Stimulated activated naive CD8-positive, alpha-beta T cell treated with anti-CD3 and anti-CD28 coated beads, Interleukin-15, amount 100 ng/mL, for 72 hours (primary cell): ENCODE measurements around the gene DHX34.
"Not testable (repeated sequence)": the region's sequence is repeated elsewhere in the genome, so short reads cannot be mapped to it uniquely, and the experiment has no call there.

Experiments used
- ATAC-seq: fragments of 150-1000 bp; cut with Tn5 transposase; 2 replicates; pipeline ENCODE4 v1.10.0; 2021; ENCODE audit warnings: mild to moderate bottlenecking, moderate library complexity
- DNase-seq, 2 donors: peaks; one replicate each; pipeline ENCODE4 v3.0.0; 2021 to 2022
- H3K27ac Mint-ChIP-seq, 2 donors: one replicate each; pipeline ENCODE4 v1.8.0; 2022; ENCODE audit warnings: mild to moderate bottlenecking in 2 of 2, mixed read lengths in 2 of 2, moderate library complexity in 2 of 2
- H3K27me3 Mint-ChIP-seq: one replicate; pipeline ENCODE4 v1.8.0; 2022; ENCODE audit warnings: mixed read lengths
- H3K4me1 Mint-ChIP-seq: one replicate; pipeline ENCODE4 v1.8.0; 2022; ENCODE audit warnings: mild to moderate bottlenecking, mixed read lengths
- H3K4me3 Mint-ChIP-seq, 2 donors: one replicate each; pipeline ENCODE4 v1.8.0; 2022; ENCODE audit warnings: mild to moderate bottlenecking in 2 of 2, mixed read lengths in 2 of 2, moderate library complexity in 1 of 2
- H3K9me3 Mint-ChIP-seq, 2 donors: one replicate each; pipeline ENCODE4 v1.8.0; 2022; ENCODE audit warnings: mixed read lengths in 2 of 2

Gene DHX34

DNA sequence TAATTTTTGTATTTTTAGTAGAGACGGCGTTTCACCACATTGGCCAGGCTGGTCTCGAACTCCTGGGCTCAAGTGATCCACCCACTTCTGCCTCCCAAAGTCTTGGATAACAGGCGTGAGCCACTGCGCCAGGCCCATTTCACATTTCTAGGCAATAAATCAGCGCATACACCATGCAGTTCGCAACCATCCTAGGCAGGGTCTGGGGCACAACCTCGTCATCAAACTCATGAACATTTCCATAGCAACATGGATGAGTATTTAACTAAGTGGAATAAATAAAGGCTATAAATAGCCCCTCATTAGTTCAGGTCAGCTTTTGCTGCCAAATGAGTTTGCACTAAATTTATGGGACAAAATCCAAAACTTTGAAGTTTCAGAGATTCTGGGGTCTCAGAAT is 62.0 kb downstream of the DHX34 start:
- H3K27ac Mint-ChIP-seq = no peak overlapping the region
- ATAC-seq = no peak
- no peaks in the 10 kb centered on the region for H3K9me3 Mint-ChIP-seq
- no peak overlapping the region for H3K4me3 Mint-ChIP-seq
- peaks cover 67% of the 10 kb centered on the region for H3K27me3 Mint-ChIP-seq
- peaks cover 3% of the 10 kb centered on the region for H3K4me1 Mint-ChIP-seq
- DNase-seq = no peak

DNA sequence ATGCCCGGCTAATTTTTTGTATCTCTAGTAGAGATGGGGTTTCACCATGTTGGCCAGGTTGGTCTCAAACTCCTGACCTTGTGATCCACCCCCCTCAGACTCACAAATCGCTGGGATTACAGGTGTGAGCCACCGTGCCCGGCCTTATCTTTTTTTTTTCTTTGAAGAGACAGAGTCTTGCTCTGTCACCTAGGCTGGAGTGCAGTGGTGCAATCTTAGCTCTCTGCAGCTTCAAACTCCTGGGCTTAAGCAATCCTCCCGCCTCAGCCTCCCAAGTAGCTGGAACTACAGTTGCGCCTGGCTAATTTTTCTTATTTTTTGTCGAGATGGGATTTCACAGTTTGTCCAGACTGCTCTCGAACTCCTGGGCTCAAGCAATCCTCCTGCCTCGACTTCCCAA is 62.6 kb downstream of the DHX34 start:
- not testable (repeated sequence) for H3K27ac Mint-ChIP-seq, H3K4me1 Mint-ChIP-seq, H3K4me3 Mint-ChIP-seq, H3K9me3 Mint-ChIP-seq, DNase-seq, ATAC-seq
- H3K27me3 Mint-ChIP-seq = peaks cover 67% of the 10 kb centered on the region

DNA sequence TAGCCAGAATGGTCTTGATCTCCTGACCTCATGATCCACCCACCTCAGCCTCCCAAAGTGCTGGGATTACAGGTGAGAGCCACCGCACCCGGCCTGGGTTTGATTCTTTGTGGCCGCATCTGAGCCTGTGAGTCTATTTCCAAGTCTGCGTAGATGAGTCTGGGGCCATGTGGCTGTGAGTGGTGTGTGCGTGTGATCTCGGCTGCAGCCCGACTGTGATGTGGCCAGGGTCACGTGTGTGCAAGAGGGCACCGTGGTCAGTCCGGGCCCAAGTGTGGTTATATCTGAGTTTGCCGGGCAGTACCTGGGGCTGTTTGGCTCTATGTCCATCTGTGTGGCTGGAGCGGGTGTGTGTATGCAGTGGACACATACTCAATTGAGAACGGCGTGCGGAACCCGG is 64.8 kb downstream of the DHX34 start:
- Mint-ChIP-seq H3K4me1 (peaks cover 29% of the 10 kb centered on the region), H3K9me3 (no peaks in the 10 kb centered on the region), H3K27ac (no peak overlapping the region), H3K4me3 (no peak overlapping the region), H3K27me3 (peaks cover 67% of the 10 kb centered on the region)
- no peak for DNase-seq
- ATAC-seq = no peak

DNA sequence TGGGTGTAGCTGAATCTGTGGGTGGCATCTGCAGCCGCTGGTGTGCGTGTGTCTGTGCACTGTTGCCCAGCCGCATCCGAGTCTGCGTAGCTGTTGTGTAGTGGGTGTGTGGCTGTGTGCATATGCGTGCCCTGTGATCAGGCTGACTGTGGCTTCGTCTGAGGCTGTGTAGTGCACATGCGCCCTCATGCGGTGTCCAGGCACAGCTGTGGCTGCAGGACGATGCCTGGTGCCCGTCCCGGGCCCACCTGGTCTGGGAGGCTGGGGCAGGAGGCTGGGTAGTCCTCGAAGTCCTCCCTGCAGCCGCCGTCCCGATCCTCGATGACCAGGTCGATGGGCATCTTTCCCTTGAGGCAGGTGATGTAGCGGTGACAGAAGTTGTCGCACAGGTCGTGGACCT is 65.4 kb downstream of the DHX34 start:
- Mint-ChIP-seq H3K27ac (no peak overlapping the region), H3K4me3 (no peak overlapping the region), H3K9me3 (no peaks in the 10 kb centered on the region), H3K27me3 (peaks cover 65% of the 10 kb centered on the region), H3K4me1 (peaks cover 29% of the 10 kb centered on the region)
- ATAC-seq (no peak), DNase-seq (no peak)

DNA sequence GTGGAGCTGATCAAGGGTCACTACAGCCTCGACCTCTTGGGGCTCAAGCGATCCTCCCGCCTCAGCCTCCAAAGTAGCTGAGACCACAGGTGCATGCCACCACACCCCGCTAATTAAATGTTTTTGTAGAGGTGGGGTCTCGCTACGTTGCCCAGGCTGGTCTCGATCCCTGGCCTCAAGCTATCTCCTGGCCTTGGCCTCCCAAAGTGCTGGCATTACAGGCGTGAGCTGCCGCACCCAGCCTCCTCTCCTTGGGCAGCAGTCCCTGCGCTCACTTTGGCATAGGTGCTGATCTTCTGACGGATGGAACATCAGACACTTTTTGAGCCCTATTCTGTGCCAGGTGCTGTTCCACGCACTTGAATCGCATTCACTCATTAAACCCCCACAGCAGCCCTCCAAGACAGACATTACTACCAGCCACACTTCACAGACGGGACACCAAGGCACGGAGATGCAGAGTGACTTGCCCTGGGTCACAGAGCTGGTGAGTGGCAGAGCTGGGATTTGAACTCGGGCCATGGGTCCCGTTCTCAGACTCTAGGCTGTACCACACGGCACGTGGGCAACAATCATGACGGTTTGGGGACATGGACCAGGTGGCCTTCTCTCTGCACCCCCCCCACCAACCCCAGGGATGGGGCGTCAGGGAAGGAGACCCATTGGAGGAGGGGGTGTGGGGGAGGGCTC is 67.0 kb downstream of the DHX34 start:
- Mint-ChIP-seq H3K27me3 (peaks cover 79% of the 10 kb centered on the region), H3K4me1 (peaks cover 39% of the 10 kb centered on the region), H3K4me3 (no peak overlapping the region), H3K27ac (no peak overlapping the region), H3K9me3 (no peaks in the 10 kb centered on the region)
- ATAC-seq (no peak), DNase-seq (no peak)

DNA sequence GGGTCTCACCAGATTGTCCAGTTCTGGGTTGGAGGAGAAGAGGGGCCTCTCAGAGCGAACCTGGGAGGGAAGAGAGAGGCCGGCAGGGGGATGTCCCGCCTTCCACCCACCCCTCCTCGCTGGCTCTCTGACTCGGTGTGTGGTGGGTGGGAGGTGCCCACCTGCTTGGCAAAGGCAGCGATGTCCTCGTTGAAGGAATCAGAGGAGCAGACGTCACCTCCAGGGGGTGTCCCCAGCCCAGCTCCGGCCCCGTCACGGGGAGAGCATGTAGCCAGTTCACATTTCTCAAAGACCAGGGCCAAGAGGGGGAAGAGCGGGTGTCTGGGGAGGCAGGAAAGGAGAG is 67.5 kb downstream of the DHX34 start:
- Mint-ChIP-seq H3K27ac (no peak overlapping the region), H3K4me1 (peaks cover 44% of the 10 kb centered on the region), H3K4me3 (no peak overlapping the region), H3K9me3 (no peaks in the 10 kb centered on the region), H3K27me3 (peaks cover 84% of the 10 kb centered on the region)
- DNase-seq = no peak
- peak; percentile 8 for ATAC-seq

DNA sequence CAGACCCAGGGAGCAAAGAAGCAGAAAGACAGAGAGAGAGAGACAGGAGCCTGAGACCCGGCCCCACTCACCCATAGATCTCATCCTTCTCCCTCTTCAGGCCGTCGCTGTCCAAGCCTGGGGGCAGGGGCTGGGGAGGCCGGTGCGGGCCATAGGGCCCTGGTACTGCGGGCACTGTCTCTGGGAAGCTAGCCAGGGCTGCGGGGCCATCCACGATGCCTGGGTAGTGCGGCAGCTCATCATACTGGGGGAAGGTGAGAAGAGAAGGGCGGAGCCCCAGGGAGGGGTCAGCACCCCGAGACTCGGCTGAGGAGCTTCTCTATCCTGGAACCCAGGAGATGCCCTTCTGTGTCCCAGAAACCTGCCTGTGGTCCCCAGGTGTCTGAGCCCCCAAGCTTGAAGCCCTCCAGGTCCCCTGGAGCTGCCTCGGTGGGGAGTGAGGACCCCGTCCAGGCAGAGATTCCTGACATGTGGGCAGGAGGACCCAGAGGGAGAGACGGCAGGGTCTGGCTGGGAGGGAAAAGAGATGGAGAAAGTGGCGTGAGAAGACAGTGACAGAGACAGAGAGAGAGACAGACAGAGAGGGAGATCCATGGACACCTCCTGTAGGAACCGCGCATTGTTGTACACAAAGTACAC is 68.1 kb downstream of the DHX34 start:
- Mint-ChIP-seq H3K27ac (no peak overlapping the region), H3K9me3 (no peaks in the 10 kb centered on the region), H3K4me3 (no peak overlapping the region), H3K27me3 (peaks cover 90% of the 10 kb centered on the region), H3K4me1 (peaks cover 48% of the 10 kb centered on the region)
- DNase-seq = no peak
- ATAC-seq = no peak

DNA sequence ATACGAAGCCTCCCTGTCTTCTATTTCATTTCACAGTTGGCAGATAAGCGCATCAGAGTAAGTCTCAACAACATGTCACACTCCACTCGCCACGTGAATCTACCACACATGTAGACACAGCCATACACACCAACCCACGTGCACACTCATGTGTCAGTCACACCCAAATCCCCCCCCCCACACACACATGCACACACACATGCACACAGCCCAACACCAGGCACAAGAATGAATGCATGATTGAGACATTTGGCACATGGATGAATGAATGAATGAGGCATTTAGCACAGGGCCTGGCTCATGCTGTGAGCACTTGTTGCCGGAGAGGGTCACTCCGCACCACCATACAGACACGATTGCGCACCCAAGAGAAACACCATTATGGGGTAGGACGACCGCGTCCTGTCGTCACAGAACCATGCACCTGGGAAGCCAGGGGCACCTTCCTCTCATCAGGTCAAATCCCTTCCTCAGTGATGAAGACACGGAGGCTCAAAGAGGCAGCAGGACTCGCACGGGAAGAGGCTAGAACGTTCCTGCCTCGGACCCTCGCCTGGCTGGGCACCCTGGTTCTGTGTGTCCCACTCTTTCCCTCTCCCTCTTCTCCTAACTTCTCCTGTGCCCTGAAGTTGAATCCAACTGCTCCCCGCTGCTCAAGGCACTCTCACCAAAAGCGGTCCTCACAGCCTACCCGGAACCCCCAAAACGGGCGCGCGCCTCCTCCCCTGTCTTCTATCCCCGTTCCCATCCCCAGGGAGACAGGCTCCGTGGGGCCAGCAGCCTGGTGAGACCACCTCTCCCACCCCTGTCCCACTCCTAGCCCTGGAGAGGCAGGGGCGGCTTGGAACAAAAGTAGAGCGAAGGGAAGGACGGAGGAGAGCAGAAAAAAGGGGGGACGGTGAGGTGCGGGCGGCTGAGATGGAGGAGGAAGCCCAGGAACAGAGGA is 68.9 kb downstream of the DHX34 start:
- Mint-ChIP-seq H3K27ac (no peak overlapping the region), H3K9me3 (no peaks in the 10 kb centered on the region), H3K4me1 (peaks cover 56% of the 10 kb centered on the region), H3K27me3 (peaks cover 97% of the 10 kb centered on the region), H3K4me3 (peak overlapping the region; percentile 25 to 30)
- no peak for DNase-seq
- ATAC-seq = peak; percentile 14

DNA sequence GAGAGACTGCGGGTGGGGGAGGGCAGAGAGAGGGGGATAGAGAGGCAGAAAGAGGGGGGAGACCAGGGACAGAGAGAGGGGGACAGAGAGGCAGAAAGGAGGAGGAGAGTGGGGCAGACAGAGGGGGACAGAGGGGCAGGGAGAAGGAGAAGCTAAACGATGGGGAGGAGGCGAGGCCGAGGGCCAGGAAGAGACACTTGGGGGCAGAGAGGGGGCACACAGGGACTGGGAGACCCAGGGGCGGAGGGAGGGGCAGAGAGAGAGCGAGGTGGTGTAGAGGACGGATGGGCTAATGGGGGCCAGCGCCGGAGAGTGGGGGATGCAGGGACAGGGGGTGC is 69.5 kb downstream of the DHX34 start:
- Mint-ChIP-seq H3K27ac (no peak overlapping the region), H3K27me3 (peaks cover 97% of the 10 kb centered on the region), H3K9me3 (no peaks in the 10 kb centered on the region), H3K4me1 (peaks cover 59% of the 10 kb centered on the region), H3K4me3 (peak overlapping the region; percentile 30 to 50)
- DNase-seq (no peak), ATAC-seq (no peak)

DNA sequence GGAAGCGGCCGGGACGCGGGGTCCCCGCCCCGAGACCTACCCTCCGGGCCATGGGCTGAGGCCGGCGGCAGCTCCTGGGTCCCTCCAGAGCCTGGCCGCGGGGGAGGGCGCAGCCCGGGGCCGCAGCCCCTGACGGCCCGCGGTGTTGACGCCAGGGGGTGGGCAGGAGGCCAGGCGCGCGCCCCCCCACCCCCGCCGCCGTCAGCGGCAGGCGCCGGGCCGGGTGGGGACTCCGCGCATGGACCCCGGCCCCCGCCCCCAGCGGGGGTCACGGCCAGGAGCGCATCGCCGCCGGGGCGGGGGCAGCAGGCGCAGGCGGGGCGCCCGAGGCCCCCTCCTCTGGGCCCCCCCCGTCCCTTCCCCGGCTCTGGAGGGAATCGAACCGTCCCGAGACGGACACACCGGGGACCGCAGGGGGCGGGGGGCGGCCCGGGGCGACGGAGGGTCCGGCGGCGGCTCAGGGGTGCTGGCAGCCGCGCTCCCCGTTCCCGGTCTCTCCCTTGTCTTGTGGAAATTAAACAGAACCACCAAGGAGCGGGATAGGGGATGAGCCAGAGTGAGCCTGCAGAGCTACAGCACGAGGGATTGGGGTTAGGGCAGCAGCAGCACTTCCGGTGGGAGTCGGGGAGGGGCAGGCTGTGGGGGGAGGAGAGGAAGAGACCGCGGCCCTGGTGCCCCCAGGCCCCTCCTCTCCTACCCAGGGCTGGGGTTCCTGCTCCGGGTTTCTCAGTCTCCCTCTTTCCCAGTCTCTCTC is 70.1 kb downstream of the DHX34 start, which contains the start of gene MEIS3:
TSS of gene MEIS3 (minus strand) at position 498 of the 754 bp plus-strand sequence. CDS start at position 52, 446 bp downstream.
- Mint-ChIP-seq H3K9me3 (no peaks in the 10 kb centered on the region), H3K4me3 (peak within 1 kb of the TSS; percentile 30 to 50), H3K4me1 (peaks cover 59% of the 10 kb centered on the region), H3K27ac (no peak within 1 kb of the TSS), H3K27me3 (peaks cover 95% of the 10 kb centered on the region)
- DNase-seq (no peak), ATAC-seq (peak; percentile 39)

DNA sequence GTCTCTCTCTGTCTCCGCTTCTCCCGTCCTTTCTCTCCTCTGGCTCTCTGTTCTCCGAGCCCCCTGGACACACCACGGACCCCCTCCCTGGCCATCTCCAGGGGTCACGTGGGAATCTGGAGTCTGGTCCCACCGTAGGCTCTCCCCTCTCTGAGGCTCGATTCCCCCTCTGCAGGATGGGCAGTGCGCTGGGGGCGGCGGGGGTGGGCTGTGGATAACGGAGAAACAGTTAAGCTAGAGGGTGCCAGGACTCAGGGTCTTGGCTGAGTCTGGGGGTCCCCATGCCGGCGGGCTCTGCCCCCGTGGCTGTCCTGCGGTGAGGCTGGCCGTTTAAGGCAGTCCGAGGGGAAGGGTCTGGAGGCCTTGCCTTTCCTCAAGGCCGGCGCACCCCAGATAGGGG is 70.7 kb downstream of the DHX34 start:
- ATAC-seq = no peak
- Mint-ChIP-seq H3K27me3 (peaks cover 95% of the 10 kb centered on the region), H3K4me1 (peaks cover 59% of the 10 kb centered on the region)

DNA sequence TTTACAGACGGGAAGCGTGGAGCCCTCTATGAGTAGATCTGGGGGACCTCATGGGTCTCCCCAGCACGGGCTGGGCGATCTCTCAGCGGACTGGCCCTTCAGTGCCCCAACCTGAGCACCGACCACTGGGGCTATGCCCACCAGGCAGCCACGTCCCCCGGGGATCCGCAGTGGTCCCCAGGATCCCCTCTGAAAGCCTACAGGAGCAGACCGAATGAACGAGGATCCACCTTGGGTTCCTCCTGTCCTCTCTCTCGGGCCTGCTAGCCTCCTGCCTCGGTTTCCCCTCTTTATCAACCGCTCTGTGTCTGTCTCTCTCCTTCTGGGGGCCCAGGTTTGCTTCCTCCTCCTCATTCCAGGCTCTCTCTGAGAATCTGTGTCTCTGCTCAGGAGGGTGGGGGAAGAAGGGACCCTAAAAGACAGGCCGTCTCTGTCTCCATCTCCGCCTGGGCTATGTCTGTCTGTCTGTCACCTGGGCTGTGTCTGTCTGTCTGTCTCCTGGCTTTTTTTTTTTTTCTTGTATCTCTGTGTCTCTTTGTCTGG is 72.2 kb downstream of the DHX34 start:
- DNase-seq = no peak
- H3K4me1 Mint-ChIP-seq = peaks cover 54% of the 10 kb centered on the region
- ATAC-seq = no peak
- no peak overlapping the region for H3K27ac Mint-ChIP-seq
- H3K27me3 Mint-ChIP-seq = peaks cover 88% of the 10 kb centered on the region
- H3K9me3 Mint-ChIP-seq = no peaks in the 10 kb centered on the region
- H3K4me3 Mint-ChIP-seq = peak overlapping the region in 1 of 2 donors; percentile 34

More for the DNA sequence above, 70.7 kb downstream of the DHX34 start:
- Mint-ChIP-seq H3K9me3 (no peaks in the 10 kb centered on the region), H3K27ac (no peak overlapping the region), H3K4me3 (no peak overlapping the region)
- DNase-seq = no peak

DNA sequence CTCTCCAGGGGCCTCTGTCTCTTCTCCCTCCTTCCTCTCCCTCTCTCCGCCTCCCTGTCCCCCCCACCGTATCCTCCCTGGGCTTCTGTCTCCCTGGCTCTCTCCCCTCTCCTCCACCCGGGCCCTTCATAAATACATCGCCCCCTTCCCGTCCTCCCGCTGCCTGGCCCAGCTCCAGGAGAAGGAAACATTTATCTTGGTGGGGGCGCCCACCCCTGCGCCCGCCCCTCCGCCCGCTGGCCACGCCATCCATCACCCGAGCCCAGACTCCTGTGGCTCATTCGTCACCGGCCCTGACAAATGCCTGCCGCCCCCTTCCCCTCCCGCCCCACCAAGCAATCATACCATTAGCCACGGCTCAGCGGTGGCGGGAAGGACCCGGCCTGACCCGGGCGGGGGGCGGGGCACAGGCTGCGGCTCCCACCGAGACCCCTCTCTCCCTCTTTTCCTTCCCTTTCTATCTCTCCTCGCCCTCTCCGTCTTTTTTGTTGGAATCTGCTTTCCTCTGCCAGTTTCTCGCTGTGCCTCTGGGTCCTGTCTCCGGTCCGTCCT is 72.8 kb downstream of the DHX34 start:
- Mint-ChIP-seq H3K4me1 (peaks cover 48% of the 10 kb centered on the region), H3K27me3 (peaks cover 88% of the 10 kb centered on the region), H3K9me3 (no peaks in the 10 kb centered on the region), H3K4me3 (no peak overlapping the region), H3K27ac (no peak overlapping the region)
- ATAC-seq = no peak
- DNase-seq = no peak

DNA sequence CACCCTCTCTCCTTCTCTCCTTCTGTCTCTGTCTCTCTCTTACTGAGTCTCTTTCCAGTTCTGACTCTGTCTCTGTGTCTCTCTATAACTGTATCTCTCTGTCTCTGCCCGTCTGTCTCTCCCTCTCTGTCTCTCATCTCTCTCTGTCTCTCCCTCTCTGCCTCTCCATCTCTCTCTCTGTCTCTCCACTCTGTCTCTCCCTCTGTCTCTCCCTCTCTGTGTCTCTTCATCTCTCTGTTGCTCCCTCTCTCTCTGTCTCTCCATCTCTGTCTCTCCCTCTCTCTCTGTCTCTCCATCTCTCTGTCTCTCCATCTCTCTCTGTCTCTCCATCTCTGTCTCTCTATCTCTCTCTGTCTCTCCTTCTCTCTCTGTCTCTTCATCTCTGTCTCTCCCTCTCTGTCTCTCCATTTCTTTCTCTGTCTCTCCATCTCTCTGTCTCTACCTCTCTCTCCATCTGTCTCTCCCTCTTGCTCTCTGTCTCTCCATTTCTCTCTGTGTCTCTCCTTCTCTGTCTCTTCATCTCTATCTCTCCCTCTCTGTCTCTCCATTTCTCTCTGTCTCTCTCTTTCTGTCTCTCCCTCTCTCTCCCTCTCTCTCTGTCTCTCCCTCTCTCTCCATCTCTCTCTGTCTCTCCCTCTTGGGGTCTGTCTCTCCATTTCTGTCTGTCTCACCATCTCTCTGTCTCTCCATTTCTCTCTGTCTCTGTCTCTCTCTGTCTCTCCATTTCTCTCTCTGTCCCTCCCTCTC is 73.5 kb downstream of the DHX34 start:
- Mint-ChIP-seq H3K4me1 (peaks cover 41% of the 10 kb centered on the region), H3K4me3 (no peak overlapping the region), H3K27me3 (peaks cover 86% of the 10 kb centered on the region), H3K27ac (peak overlapping the region in 1 of 2 donors; percentile 34), H3K9me3 (no peaks in the 10 kb centered on the region)
- ATAC-seq = no peak
- no peak for DNase-seq
